Measurements from ENCODE around the gene PRRC2C.
"Not testable (repeated sequence)": the region's sequence is repeated elsewhere in the genome, so short reads cannot be mapped to it uniquely, and the experiment has no call there.

The PRRC2C gene

GRCh38 chr1:171585715-171586114, 100.4 kb downstream of the PRRC2C start:
- DNase-seq (ENCODE audit: low read depth in 2 of 2): no peak

GRCh38 chr1:171588230-171588629, 102.9 kb downstream of the PRRC2C start:
- DNase-seq (ENCODE audit: low read depth in 2 of 2): no peak

- no peak for DNase-seq (ENCODE audit: low read depth in 2 of 2)
Measured at GRCh38 chr1:171590022-171590421, 104.7 kb downstream of the PRRC2C start.

- no peak for DNase-seq (ENCODE audit: low read depth in 2 of 2)
Measured at GRCh38 chr1:171595324-171595723, 110.0 kb downstream of the PRRC2C start.

- no peak for DNase-seq (ENCODE audit: low read depth in 2 of 2)
Measured at GRCh38 chr1:171596119-171596518, 110.8 kb downstream of the PRRC2C start.

- no peak for DNase-seq (ENCODE audit: low read depth in 2 of 2)
Measured at GRCh38 chr1:171596705-171597104, 111.4 kb downstream of the PRRC2C start.

- DNase-seq (ENCODE audit: low read depth in 2 of 2): no peak
Measured at GRCh38 chr1:171597203-171597602, 111.9 kb downstream of the PRRC2C start.

- not testable (repeated sequence) for DNase-seq (ENCODE audit: low read depth in 2 of 2)
Measured at GRCh38 chr1:171600310-171600709, 115.0 kb downstream of the PRRC2C start.

GRCh38 chr1:171600862-171601261, 115.5 kb downstream of the PRRC2C start:
- DNase-seq (ENCODE audit: low read depth in 2 of 2): no peak

GRCh38 chr1:171603042-171603441, 117.7 kb downstream of the PRRC2C start:
- DNase-seq (ENCODE audit: low read depth in 2 of 2): not testable (repeated sequence)

GRCh38 chr1:171606402-171606941, 121.1 kb downstream of the PRRC2C start:
- no peak for DNase-seq (ENCODE audit: low read depth in 2 of 2)

- no peak for DNase-seq (ENCODE audit: low read depth in 2 of 2)
Measured at GRCh38 chr1:171610385-171610784, 125.1 kb downstream of the PRRC2C start.

- DNase-seq (ENCODE audit: low read depth in 2 of 2): no peak
Measured at GRCh38 chr1:171611306-171611705, 126.0 kb downstream of the PRRC2C start.

GRCh38 chr1:171613282-171613681, 128.0 kb downstream of the PRRC2C start:
- no peak for DNase-seq (ENCODE audit: low read depth in 2 of 2)

GRCh38 chr1:171615122-171615906, 130.0 kb downstream of the PRRC2C start:
- not testable (repeated sequence) for DNase-seq (ENCODE audit: low read depth in 2 of 2)

GRCh38 chr1:171616586-171616985, 131.3 kb downstream of the PRRC2C start:
- no peak for DNase-seq (ENCODE audit: low read depth in 2 of 2)

- no peak for DNase-seq (ENCODE audit: low read depth in 2 of 2)
Measured at GRCh38 chr1:171622152-171622462, 136.8 kb downstream of the PRRC2C start, which contains the start of gene MYOCOS. MYOCOS (plus strand) TSS chr1:171622243; CDS start chr1:171623884, 1,641 bp downstream.

- no peak for DNase-seq (ENCODE audit: low read depth in 2 of 2)
Measured at GRCh38 chr1:171623651-171624331, 138.5 kb downstream of the PRRC2C start.

GRCh38 chr1:171625225-171625624, 139.9 kb downstream of the PRRC2C start:
- DNase-seq (ENCODE audit: low read depth in 2 of 2): no peak

- DNase-seq (ENCODE audit: low read depth in 2 of 2): no peak
Measured at GRCh38 chr1:171627020-171627419, 141.7 kb downstream of the PRRC2C start.

- DNase-seq (ENCODE audit: low read depth in 2 of 2): no peak
Measured at GRCh38 chr1:171628225-171628624, 142.9 kb downstream of the PRRC2C start.

GRCh38 chr1:171635661-171636060, 150.3 kb downstream of the PRRC2C start:
- no peak for DNase-seq (ENCODE audit: low read depth in 2 of 2)

GRCh38 chr1:171636141-171636540, 150.8 kb downstream of the PRRC2C start:
- DNase-seq (ENCODE audit: low read depth in 2 of 2): no peak
